Right renal pelvis (tissue), 4 donors: ENCODE data around the gene EPHA8. TPM values are rescaled to one million over a fixed set of nuclear protein-coding genes. Genes with fewer than 3 reads are reported as not detected.

ENCODE experiments used
- DNase-seq, 4 donors: peaks; one replicate each; pipeline ENCODE4 v3.0.0-alpha.2; 2013; ENCODE audit warnings: low read depth in 4 of 4, low spot score in 3 of 4, missing footprints in 1 of 4
- polyA plus RNA-seq, 4 donors: library from polyadenylated mRNA; unstranded; fragments of 120-200 nt; gene quantifications; one replicate each; pipeline ENCODE4 v1.2.1, GENCODE V29; 2013; ENCODE audit not compliant: insufficient read length in 4 of 4

Gene EPHA8
- polyA plus RNA-seq, 4 donors = 1.2 to 3.3 (median 1.5) TPM

GRCh38 chr1:22612671-22613571 is 49.6 kb downstream of the EPHA8 start:
- no peak for DNase-seq

- DNase-seq = no peak
Measured at GRCh38 chr1:22613572-22613918, 50.3 kb downstream of the EPHA8 start.

- DNase-seq = no peak
Measured at GRCh38 chr1:22613951-22614350, 50.7 kb downstream of the EPHA8 start.

- no peak for DNase-seq
Measured at GRCh38 chr1:22615886-22616285, 52.6 kb downstream of the EPHA8 start.

- DNase-seq = no peak
Measured at GRCh38 chr1:22616571-22616970, 53.3 kb downstream of the EPHA8 start.

- DNase-seq = no peak
Measured at GRCh38 chr1:22618056-22618455, 54.8 kb downstream of the EPHA8 start.

- no peak for DNase-seq
Measured at GRCh38 chr1:22619252-22619651, 56.0 kb downstream of the EPHA8 start.

- DNase-seq = no peak
Measured at GRCh38 chr1:22619798-22620197, 56.5 kb downstream of the EPHA8 start.

- no peak for DNase-seq
Measured at GRCh38 chr1:22621761-22622160, 58.5 kb downstream of the EPHA8 start.

- DNase-seq = peak in 1 of 4 donors; percentile 16
Measured at GRCh38 chr1:22625262-22625925, 62.1 kb downstream of the EPHA8 start.

- no peak for DNase-seq
Measured at GRCh38 chr1:22626237-22627157, 63.2 kb downstream of the EPHA8 start.

- no peak for DNase-seq
Measured at GRCh38 chr1:22627331-22627730, 64.0 kb downstream of the EPHA8 start.

GRCh38 chr1:22628698-22629444 is 65.6 kb downstream of the EPHA8 start:
- DNase-seq = no peak

GRCh38 chr1:22629886-22630285 is 66.6 kb downstream of the EPHA8 start:
- DNase-seq = no peak

GRCh38 chr1:22633697-22634463 is 70.6 kb downstream of the EPHA8 start:
- no peak for DNase-seq

- DNase-seq = no peak
Measured at GRCh38 chr1:22635436-22635835, 72.1 kb downstream of the EPHA8 start.

GRCh38 chr1:22636353-22636752 is 73.1 kb downstream of the EPHA8 start, which contains the start of gene C1QA:
Gene C1QA, plus strand, starts transcription at chr1:22636628. Its CDS starts 989 bp downstream, at chr1:22637617.
- no peak for DNase-seq

GRCh38 chr1:22636927-22637326 is 73.6 kb downstream of the EPHA8 start:
- no peak for DNase-seq

GRCh38 chr1:22637907-22638445 is 74.7 kb downstream of the EPHA8 start:
- no peak for DNase-seq
